ENCODE results near the gene MAD1L1. TPM values are rescaled to one million over a fixed set of nuclear protein-coding genes. Genes with fewer than 3 reads are reported as not detected.

The MAD1L1 gene
- total and polyA plus RNA-seq, 2 of the 4 experiments (the other 2 are of a cell fraction) = 29.0 to 40.9 TPM

- no peak overlapping the region for H3K27ac ChIP-seq (ENCODE audit: insufficient read depth, low read length)
- no peaks in the 10 kb centered on the region for H3K9me3 ChIP-seq (ENCODE audit: control insufficient read depth, insufficient read depth, low read length)
- H2BK120ac ChIP-seq (ENCODE audit: low read depth, low read length) = no peak overlapping the region
- DNase-seq (no peak), ATAC-seq (ENCODE audit: low read depth) (no peak)
- no peak overlapping the region for H3K4me2 ChIP-seq (ENCODE audit: low read depth, low read length)
- no peak overlapping the region for H3K14ac ChIP-seq (replicated peaks; ENCODE audit: low read depth, low read length)
- in situ Hi-C loops (cut with MboI; ENCODE audit: low sequenced_read_pairs) = no loop called here
- dilution Hi-C loops (cut with HindIII; ENCODE audit: low sequenced_read_pairs, unreplicated experiment) = no loop called here
- 97% methylated on average over 11 of the region's 16 CpGs; no CpG with 5 or more reads in 1 of the 2 experiments for WGBS, 2 experiments (ENCODE audit: extremely low coverage in 2 of 2, insufficient read length in 1 of 2)
- no peak overlapping the region for H2BK20ac ChIP-seq (ENCODE audit: low read depth, low read length)
- intact Hi-C loops (cut with micrococcal nuclease) = no loop called here
- no peak overlapping the region for H3K18ac ChIP-seq (ENCODE audit: low read depth, low read length)
- no peak overlapping the region for H3K4me3 ChIP-seq (ENCODE audit: insufficient read depth, low read depth, low read length)
- no peak overlapping the region for H3K9ac ChIP-seq (ENCODE audit: low read depth, low read length)
- BruUV-seq (replicated peaks) = no TSS peak
- no peak overlapping the region for H2AK9ac ChIP-seq (replicated peaks; ENCODE audit: low read depth, low read length, poor library complexity)
- peaks cover 21% of the 10 kb centered on the region; the same call in 1 of the 2 replicates for H3K9me1 ChIP-seq (ENCODE audit: insufficient read depth, low read length)
- H4K20me1 ChIP-seq (ENCODE audit: insufficient read depth, low read length) = no peaks in the 10 kb centered on the region; the same call in 1 of the 2 replicates
- no peak overlapping the region for H2BK15ac ChIP-seq (ENCODE audit: low read depth, low read length)
- H4K5ac ChIP-seq (ENCODE audit: low read depth, low read length) = no peak overlapping the region
- no peak overlapping the region for H3K23ac ChIP-seq (ENCODE audit: low read depth, low read length)
- no peak overlapping the region for H4K91ac ChIP-seq (ENCODE audit: insufficient read depth, low read depth, low read length)
- no peaks in the 10 kb centered on the region for H3K27me3 ChIP-seq (ENCODE audit: control insufficient read depth, insufficient read depth, low read length)
- no peak overlapping the region for H3K56ac ChIP-seq (ENCODE audit: extremely low read depth, insufficient read depth, low read length)
- peaks cover 25% of the 10 kb centered on the region for H3K4me1 ChIP-seq (ENCODE audit: control insufficient read depth, insufficient read depth, low read length)
- H4K8ac ChIP-seq (ENCODE audit: low read depth in 2 of 2, low read length in 2 of 2) = no peak overlapping the region
- H2AK5ac ChIP-seq (ENCODE audit: low read depth, low read length) = no peak overlapping the region
- TF ChIP-seq RAD21 (IDR thresholded peaks at IDR 0.05; ENCODE audit: low read length) = no peak
- no peak for TF ChIP-seq BHLHE40 (IDR thresholded peaks at IDR 0.05; ENCODE audit: low read depth, low read length)
- no peak for TF ChIP-seq POLR2A (IDR thresholded peaks at IDR 0.05; ENCODE audit: low read depth, low read length)
- TF ChIP-seq, protein P1, sequence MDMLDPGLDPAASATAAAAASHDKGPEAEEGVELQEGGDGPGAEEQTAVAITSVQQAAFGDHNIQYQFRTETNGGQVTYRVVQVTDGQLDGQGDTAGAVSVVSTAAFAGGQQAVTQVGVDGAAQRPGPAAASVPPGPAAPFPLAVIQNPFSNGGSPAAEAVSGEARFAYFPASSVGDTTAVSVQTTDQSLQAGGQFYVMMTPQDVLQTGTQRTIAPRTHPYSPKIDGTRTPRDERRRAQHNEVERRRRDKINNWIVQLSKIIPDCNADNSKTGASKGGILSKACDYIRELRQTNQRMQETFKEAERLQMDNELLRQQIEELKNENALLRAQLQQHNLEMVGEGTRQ (IDR thresholded peaks at IDR 0.05; ENCODE audit: low read depth, low read length) = no peak
- TF ChIP-seq MXI1 (IDR thresholded peaks at IDR 0.05; ENCODE audit: borderline replicate concordance, low read depth, low read length) = no peak
- no peak overlapping the region for H2AFZ ChIP-seq (replicated peaks; ENCODE audit: low read length, poor library complexity)
- POLR2A ChIA-PET (ENCODE audit: unreplicated experiment) = no interaction called here
- no peak overlapping the region for H3K4ac ChIP-seq (ENCODE audit: low read depth, low read length)
- peaks cover 0 to 26% of the 10 kb centered on the region in 2 experiments; a peak in 2 of 4 replicates for H3K79me1 ChIP-seq (ENCODE audit: low read depth in 1 of 2, low read length in 2 of 2)
- CTCF ChIA-PET = no interaction called here
- H3K36me3 ChIP-seq (ENCODE audit: control insufficient read depth, insufficient read depth, low read length) = no peaks in the 10 kb centered on the region
- no peak overlapping the region for H2BK5ac ChIP-seq (ENCODE audit: low read depth, low read length, poor library complexity, severe bottlenecking)
Observed at GRCh38 chr7:1916601-1916970, 316.2 kb downstream of the MAD1L1 start.
